Panc1 (cell line): ENCODE results near the gene THBS1. TPM values are rescaled to one million over a fixed set of nuclear protein-coding genes. Genes with fewer than 3 reads are reported as not detected.

Source experiments
- ATAC-seq: fragments of 200-7000 bp; cut with Tn5 transposase; 2 replicates; pipeline ENCODE4 v1.9.1; 2020; ENCODE audit warnings: mild to moderate bottlenecking, moderate library complexity
- BruUV-seq: library from RNA; stranded (reverse); fragments of 400-500 nt; replicated peaks from 2 replicates; lab custom pipeline; 2021; lab: Mats Ljungman, UMichigan
- CTCF ChIA-PET: fragments of 300-600 bp; sonication (Branson Sonifier 250); formaldehyde crosslinking; loops from one replicate; lab custom pipeline; 2022; ENCODE audit warnings: antibody characterized with exemption; lab: Charles Lee
- POLR2A ChIA-PET: fragments of 300-600 bp; sonication (Branson Sonifier 250); formaldehyde crosslinking; loops from one replicate; lab custom pipeline; 2022; ENCODE audit warnings: antibody characterized with exemption; lab: Charles Lee
- DNase-seq: peaks from one replicate; pipeline ENCODE4 v3.0.0-alpha.2; 2010; ENCODE audit warnings: low read depth, low spot score
- H3K27ac ChIP-seq: 2 replicates; pipeline ENCODE4 v1.5.1; 2011; ENCODE audit warnings: mild to moderate bottlenecking, low read length, inconsistent platforms
- H3K27me3 ChIP-seq: fragments of 200-500 bp; sonication (Bioruptor generic); 2 replicates; pipeline ENCODE4 v1.6.0; 2014; ENCODE audit warnings: low read length, inconsistent platforms; ENCODE audit not compliant: control insufficient read depth, insufficient read depth
- H3K36me3 ChIP-seq: fragments of 200-500 bp; sonication (Bioruptor generic); 2 replicates; pipeline ENCODE4 v1.5.1; 2014; ENCODE audit warnings: inconsistent platforms, mild to moderate bottlenecking, low read length, moderate library complexity; ENCODE audit not compliant: control insufficient read depth, insufficient read depth
- H3K4me1 ChIP-seq: 2 replicates; pipeline ENCODE4 v1.5.1; 2011; ENCODE audit warnings: inconsistent platforms, mild to moderate bottlenecking, low read length, moderate library complexity; ENCODE audit not compliant: control insufficient read depth, insufficient read depth
- H3K4me3 ChIP-seq, 2 experiments: 2 replicates each; pipeline ENCODE4 v1.5.1; 2011 to 2012; ENCODE audit warnings: low read depth in 2 of 2, low read length in 2 of 2, mild to moderate bottlenecking in 2 of 2, inconsistent platforms in 1 of 2, moderate library complexity in 1 of 2
- H3K9me3 ChIP-seq: fragments of 200-500 bp; sonication (Bioruptor generic); 2 replicates; pipeline ENCODE4 v1.5.1; 2014; ENCODE audit warnings: low read depth, mild to moderate bottlenecking, inconsistent platforms, low read length, moderate library complexity; ENCODE audit not compliant: control insufficient read depth, insufficient read depth
- POLR2AphosphoS5 ChIP-seq: IDR thresholded peaks from 2 replicates; pipeline ENCODE4 v1.6.1; 2012; ENCODE audit warnings: mild to moderate bottlenecking, low read depth, low read length, moderate library complexity
- SIN3A ChIP-seq: IDR thresholded peaks from 2 replicates; pipeline ENCODE4 v1.6.1; 2012; ENCODE audit warnings: low read depth, mild to moderate bottlenecking, low read length, moderate library complexity, borderline replicate concordance; ENCODE audit not compliant: insufficient read depth
- TCF7L2 ChIP-seq: IDR thresholded peaks from 2 replicates; pipeline ENCODE4 v1.6.1; 2011; ENCODE audit warnings: mild to moderate bottlenecking, low read depth, low read length, inconsistent platforms
- in situ Hi-C: cut with HindIII; loops from 2 replicates; pipeline ENCODE4 v1.10.0; 2016; ENCODE audit warnings: low sequenced_read_pairs, low pct_unique_long_range_greater_than_20kb
- intact Hi-C: fragments of 100-400 bp; cut with micrococcal nuclease; formaldehyde crosslinking; loops from one replicate; pipeline ENCODE4 v1.10.0; 2022; ENCODE audit not compliant: unreplicated experiment
- total RNA-seq: library from RNA; stranded (reverse); gene quantifications from one replicate; pipeline ENCODE4 v1.2.1, GENCODE V29; 2021; ENCODE audit not compliant: unreplicated experiment
- TF ChIP-seq, protein P1 (sequence below), 2 experiments: IDR thresholded peaks; 2 replicates each; pipeline ENCODE4 v1.6.1; 2011 to 2012; ENCODE audit warnings: low read depth in 2 of 2, control low read depth in 1 of 2, low read length in 1 of 2, mild to moderate bottlenecking in 1 of 2, moderate library complexity in 1 of 2; ENCODE audit not compliant: insufficient read depth in 1 of 2
- TF ChIP-seq, protein P2 (sequence below): fragments of 450-650 bp; IDR thresholded peaks from 2 replicates; pipeline ENCODE4 v1.5.1; 2017; ENCODE audit warnings: mild to moderate bottlenecking

THBS1 gene
- total RNA-seq, 1 experiment from 2014 or later, result 61.9 TPM

DNA sequence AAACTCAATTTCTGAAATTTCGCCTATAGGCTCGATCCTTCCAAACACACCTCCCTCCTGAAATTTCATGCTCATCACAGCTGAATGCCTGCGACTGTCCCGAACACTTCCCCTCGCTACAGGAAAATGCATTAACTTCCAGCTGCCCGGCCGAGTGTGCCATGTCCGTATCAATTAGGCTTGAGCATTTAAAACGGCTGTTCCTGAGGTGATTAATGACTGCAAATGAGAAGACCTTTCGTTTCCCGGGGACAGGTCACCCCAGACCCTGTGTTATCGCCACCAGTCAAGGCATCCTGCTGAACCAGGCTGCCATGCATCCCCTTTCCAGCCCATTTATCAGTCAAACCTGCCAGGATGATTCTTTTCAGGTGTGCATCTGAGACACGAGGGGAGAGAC, 63.3 kb downstream of the THBS1 start:
- no peak overlapping the region for H3K27ac ChIP-seq
- H3K4me1 ChIP-seq, result no peaks in the 10 kb centered on the region
- ChIA-PET CTCF (no interaction called here), POLR2A (no interaction called here)
- no TSS peak for BruUV-seq
- DNase-seq (no peak), ATAC-seq (no peak)
- TF ChIP-seq SIN3A (no peak), POLR2AphosphoS5 (no peak), TCF7L2 (no peak)
- TF ChIP-seq, protein P1, sequence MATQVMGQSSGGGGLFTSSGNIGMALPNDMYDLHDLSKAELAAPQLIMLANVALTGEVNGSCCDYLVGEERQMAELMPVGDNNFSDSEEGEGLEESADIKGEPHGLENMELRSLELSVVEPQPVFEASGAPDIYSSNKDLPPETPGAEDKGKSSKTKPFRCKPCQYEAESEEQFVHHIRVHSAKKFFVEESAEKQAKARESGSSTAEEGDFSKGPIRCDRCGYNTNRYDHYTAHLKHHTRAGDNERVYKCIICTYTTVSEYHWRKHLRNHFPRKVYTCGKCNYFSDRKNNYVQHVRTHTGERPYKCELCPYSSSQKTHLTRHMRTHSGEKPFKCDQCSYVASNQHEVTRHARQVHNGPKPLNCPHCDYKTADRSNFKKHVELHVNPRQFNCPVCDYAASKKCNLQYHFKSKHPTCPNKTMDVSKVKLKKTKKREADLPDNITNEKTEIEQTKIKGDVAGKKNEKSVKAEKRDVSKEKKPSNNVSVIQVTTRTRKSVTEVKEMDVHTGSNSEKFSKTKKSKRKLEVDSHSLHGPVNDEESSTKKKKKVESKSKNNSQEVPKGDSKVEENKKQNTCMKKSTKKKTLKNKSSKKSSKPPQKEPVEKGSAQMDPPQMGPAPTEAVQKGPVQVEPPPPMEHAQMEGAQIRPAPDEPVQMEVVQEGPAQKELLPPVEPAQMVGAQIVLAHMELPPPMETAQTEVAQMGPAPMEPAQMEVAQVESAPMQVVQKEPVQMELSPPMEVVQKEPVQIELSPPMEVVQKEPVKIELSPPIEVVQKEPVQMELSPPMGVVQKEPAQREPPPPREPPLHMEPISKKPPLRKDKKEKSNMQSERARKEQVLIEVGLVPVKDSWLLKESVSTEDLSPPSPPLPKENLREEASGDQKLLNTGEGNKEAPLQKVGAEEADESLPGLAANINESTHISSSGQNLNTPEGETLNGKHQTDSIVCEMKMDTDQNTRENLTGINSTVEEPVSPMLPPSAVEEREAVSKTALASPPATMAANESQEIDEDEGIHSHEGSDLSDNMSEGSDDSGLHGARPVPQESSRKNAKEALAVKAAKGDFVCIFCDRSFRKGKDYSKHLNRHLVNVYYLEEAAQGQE (IDR thresholded peaks at IDR 0.05; ENCODE audit: insufficient read depth in 1 of 2, low read depth in 2 of 2, low read length in 1 of 2), result no peak
- TF ChIP-seq, protein P2, sequence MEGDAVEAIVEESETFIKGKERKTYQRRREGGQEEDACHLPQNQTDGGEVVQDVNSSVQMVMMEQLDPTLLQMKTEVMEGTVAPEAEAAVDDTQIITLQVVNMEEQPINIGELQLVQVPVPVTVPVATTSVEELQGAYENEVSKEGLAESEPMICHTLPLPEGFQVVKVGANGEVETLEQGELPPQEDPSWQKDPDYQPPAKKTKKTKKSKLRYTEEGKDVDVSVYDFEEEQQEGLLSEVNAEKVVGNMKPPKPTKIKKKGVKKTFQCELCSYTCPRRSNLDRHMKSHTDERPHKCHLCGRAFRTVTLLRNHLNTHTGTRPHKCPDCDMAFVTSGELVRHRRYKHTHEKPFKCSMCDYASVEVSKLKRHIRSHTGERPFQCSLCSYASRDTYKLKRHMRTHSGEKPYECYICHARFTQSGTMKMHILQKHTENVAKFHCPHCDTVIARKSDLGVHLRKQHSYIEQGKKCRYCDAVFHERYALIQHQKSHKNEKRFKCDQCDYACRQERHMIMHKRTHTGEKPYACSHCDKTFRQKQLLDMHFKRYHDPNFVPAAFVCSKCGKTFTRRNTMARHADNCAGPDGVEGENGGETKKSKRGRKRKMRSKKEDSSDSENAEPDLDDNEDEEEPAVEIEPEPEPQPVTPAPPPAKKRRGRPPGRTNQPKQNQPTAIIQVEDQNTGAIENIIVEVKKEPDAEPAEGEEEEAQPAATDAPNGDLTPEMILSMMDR, result no peak
- no peaks in the 10 kb centered on the region for H3K36me3 ChIP-seq
- in situ Hi-C loops, result no loop called here
- no peak overlapping the region for H3K4me3 ChIP-seq
- intact Hi-C loops, result no loop called here
- no peaks in the 10 kb centered on the region for H3K9me3 ChIP-seq
- H3K27me3 ChIP-seq, result no peaks in the 10 kb centered on the region

DNA sequence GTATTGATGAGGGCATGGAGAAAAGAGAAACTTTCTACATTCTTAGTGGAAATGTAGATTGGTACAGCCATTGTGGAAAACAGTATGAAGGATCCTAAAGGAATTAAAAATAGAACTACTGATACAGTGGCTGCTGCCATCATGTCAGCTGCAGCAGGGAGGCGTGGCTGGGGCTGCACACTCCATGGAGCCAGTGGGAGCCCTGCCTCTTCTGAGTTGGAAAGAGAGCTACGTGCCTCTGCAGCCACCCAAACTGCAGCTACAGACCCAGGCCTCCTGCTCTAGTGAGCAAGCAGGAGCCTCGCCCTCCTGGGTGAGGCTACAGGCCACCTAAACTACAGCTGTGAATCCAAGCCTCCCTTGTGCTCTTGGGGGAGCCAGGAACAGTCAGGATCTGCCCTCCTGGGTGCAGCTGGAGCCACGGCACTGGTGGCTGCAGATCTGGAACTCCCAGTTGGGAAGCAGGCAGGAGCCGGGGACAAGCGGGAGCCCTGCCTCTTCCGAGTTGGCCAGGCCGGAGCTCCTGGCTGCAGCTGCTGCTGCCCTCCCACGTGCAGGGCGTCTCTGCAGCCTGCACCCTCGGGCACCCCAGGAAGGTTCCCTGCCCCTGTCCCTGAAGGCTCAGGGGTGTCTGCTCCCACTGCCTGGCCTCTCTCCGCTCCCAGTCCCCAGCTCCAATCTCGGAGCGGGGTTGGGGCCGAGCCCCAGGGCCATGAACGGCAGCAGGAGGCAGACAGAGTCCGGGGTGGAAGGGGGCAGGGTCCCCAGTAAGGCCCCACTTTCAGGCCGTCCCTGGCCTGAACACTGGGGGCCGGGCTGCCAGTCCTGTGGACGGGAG, 64.5 kb downstream of the THBS1 start:
- no peaks in the 10 kb centered on the region for H3K9me3 ChIP-seq
- TF ChIP-seq TCF7L2 (no peak), SIN3A (no peak), POLR2AphosphoS5 (no peak)
- TF ChIP-seq, protein P1 (IDR thresholded peaks at IDR 0.05; ENCODE audit: insufficient read depth in 1 of 2, low read depth in 2 of 2, low read length in 1 of 2), result no peak
- TF ChIP-seq, protein P2, result no peak
- H3K4me1 ChIP-seq, result no peaks in the 10 kb centered on the region
- no peaks in the 10 kb centered on the region for H3K36me3 ChIP-seq
- no peaks in the 10 kb centered on the region for H3K27me3 ChIP-seq
- CTCF ChIA-PET, result no interaction called here
- H3K27ac ChIP-seq, result no peak overlapping the region
- BruUV-seq, result no TSS peak
- no peak overlapping the region for H3K4me3 ChIP-seq
- in situ Hi-C loops (no loop called here), intact Hi-C loops (no loop called here)
- POLR2A ChIA-PET, result no interaction called here
- DNase-seq (no peak), ATAC-seq (no peak)
